GM10266 (cell line): ENCODE data around the gene PHACTR4.
"Not testable (repeated sequence)": the region's sequence is repeated elsewhere in the genome, so short reads cannot be mapped to it uniquely, and the experiment has no call there.

Experiments
- DNase-seq: peaks from one replicate; pipeline ENCODE4 v3.0.0; 2012; ENCODE audit errors: extremely low spot score
- CTCF ChIP-seq: IDR thresholded peaks from 2 replicates; pipeline ENCODE4 v1.5.1; 2012; ENCODE audit warnings: mild to moderate bottlenecking, low read depth; ENCODE audit not compliant: control insufficient read depth, insufficient read depth; ENCODE audit errors: missing control alignments

The PHACTR4 gene

GRCh38 chr1:28518745-28519341, 149.3 kb downstream of the PHACTR4 start:
- peak; percentile 72 for DNase-seq
- TF ChIP-seq CTCF: no peak

GRCh38 chr1:28519946-28520725, 150.6 kb downstream of the PHACTR4 start:
- no peak for DNase-seq
- TF ChIP-seq CTCF: no peak

DNA sequence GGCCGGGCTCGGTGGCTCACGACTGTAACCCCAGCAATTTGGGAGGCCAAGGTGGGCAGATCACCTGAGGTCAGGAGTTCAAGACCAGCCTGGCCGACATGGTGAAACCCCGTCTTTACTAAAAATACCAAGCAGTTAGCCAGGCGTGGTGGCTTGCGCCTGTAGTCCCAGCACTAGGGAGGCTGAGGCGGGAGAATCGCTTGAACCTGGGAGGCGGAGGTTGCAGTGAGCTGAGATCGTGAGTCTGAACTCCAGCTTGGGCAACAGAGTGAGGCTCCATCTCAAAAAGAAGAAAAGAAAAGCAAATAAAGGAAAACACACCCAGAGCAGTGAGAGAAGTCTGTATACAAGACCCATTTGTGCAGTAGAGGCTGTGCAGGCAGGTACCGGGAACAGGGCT, 151.3 kb downstream of the PHACTR4 start:
- DNase-seq: not testable (repeated sequence)

DNA sequence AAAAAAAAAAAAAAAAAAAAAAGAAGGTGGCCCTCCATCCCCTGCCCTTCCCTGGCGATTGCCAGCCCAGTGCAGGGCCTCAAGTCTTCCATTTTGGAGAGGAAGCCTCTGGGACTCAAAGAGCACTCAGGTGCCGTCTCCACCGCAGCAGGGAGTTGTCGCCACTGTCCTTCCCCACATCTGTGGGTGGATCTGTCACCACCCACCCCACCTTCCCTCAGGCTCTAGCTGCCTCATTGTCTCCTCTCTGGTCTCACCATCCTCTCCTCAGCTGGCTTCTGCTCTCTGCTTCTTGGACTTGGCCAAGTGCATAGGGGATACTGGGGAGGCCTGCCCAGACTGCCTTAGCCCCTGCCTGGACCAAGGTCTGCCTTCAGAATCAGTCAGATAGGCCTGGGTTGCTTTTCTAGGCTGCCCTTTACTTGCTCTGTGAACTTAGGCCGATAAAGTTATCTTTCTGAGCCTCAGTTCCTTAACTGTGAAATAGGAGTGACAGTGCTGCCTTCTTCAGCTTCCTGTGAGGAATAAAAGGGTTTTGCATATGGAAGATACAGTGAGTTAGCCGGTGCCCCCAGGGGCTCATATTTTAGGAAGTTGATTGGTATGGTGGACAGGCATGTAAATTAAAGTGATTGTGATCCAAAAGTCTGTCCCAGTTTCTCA, 152.1 kb downstream of the PHACTR4 start:
- peak; percentile 8 for DNase-seq
- TF ChIP-seq CTCF: no peak

DNA sequence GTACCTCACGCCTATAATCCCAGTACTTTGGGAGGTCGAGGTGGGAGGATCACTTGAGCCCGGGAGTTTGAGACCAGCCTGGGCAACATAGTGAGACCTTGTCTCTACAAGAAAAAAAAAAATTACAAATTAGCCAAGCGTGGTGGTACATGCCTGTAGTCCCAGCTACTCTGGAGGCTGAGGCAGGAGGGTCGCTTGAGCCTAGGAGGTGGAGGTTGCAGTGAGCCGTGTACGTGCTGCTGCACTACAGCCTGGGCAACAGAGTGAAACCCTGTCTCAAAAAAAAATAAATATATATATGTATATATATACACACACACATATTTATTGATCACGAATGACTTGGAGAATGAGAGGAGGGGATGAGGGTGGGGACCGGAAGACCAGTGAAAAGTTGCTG, 153.0 kb downstream of the PHACTR4 start:
- DNase-seq: not testable (repeated sequence)

DNA sequence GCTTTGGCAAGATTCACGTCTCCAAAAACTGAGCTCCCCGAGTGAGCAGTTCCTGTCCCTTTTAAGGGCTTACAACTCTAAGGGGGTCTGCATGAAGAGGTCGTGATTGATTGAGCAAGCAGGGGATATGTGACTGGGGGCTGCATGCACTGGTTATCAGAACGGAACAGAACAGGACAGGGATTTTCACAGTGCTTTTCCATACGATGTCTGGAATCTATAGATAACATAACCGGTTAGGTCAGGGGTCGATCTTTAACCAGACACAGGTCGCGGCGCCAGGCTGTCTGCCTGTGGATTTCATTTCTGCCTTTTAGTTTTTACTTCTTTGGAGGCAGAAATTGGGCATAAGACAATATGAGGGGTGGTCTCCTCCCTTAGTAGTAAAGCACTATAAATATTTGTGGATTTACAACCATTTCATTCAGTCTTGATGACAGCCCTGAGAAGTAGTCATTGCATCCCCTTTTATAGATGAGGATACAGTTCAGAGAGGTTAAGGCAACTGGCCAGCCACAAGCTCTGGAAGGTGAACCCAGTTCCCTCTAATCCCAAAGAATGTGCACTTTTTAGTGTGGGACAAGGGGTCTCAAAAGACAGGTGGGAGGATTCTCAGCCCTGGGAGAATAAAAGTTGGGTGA, 155.6 kb downstream of the PHACTR4 start:
- not testable (repeated sequence) for DNase-seq

GRCh38 chr1:28526886-28527285, 157.3 kb downstream of the PHACTR4 start:
- DNase-seq: no peak

GRCh38 chr1:28530456-28530855, 160.9 kb downstream of the PHACTR4 start:
- DNase-seq: no peak
- no peak for TF ChIP-seq CTCF

More at GRCh38 chr1:28526886-28527285, 157.3 kb downstream of the PHACTR4 start:
- TF ChIP-seq CTCF: no peak
